DND-41 (cell line): Measurements from ENCODE around the gene HTT.

Source experiments
- EZH2 ChIP-seq: IDR thresholded peaks from 3 replicates; pipeline ENCODE4 v1.6.1; 2012; ENCODE audit warnings: borderline replicate concordance, low read depth, mild to moderate bottlenecking, moderate library complexity, low read length, inconsistent platforms; ENCODE audit not compliant: severe bottlenecking
- TF ChIP-seq, protein P1 (sequence below): IDR thresholded peaks from 2 replicates; pipeline ENCODE4 v1.5.1; 2012; ENCODE audit warnings: borderline replicate concordance, low read length, moderate library complexity, mild to moderate bottlenecking; ENCODE audit not compliant: poor library complexity, severe bottlenecking; ENCODE audit errors: extremely low read depth

GRCh38 chr4:3256230-3257102, 182.0 kb downstream of the HTT start:
- TF ChIP-seq, protein P1, sequence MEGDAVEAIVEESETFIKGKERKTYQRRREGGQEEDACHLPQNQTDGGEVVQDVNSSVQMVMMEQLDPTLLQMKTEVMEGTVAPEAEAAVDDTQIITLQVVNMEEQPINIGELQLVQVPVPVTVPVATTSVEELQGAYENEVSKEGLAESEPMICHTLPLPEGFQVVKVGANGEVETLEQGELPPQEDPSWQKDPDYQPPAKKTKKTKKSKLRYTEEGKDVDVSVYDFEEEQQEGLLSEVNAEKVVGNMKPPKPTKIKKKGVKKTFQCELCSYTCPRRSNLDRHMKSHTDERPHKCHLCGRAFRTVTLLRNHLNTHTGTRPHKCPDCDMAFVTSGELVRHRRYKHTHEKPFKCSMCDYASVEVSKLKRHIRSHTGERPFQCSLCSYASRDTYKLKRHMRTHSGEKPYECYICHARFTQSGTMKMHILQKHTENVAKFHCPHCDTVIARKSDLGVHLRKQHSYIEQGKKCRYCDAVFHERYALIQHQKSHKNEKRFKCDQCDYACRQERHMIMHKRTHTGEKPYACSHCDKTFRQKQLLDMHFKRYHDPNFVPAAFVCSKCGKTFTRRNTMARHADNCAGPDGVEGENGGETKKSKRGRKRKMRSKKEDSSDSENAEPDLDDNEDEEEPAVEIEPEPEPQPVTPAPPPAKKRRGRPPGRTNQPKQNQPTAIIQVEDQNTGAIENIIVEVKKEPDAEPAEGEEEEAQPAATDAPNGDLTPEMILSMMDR: no peak
- TF ChIP-seq EZH2: no peak
